Fibroblast of pulmonary artery (primary cell): ENCODE results near the gene AXDND1.

Experiments used
- DNase-seq: peaks from one replicate; pipeline ENCODE4 v3.0.0-alpha.2; 2010; ENCODE audit warnings: low read depth
- H3K4me3 ChIP-seq: replicated peaks from 2 replicates; pipeline ENCODE4 v1.5.1; 2011; ENCODE audit warnings: low read depth, mild to moderate bottlenecking, control low read depth, low read length, moderate library complexity
- CTCF ChIP-seq: IDR thresholded peaks from 2 replicates; pipeline ENCODE4 v1.5.1; 2011; ENCODE audit warnings: mild to moderate bottlenecking, control low read depth, low read length, inconsistent platforms; ENCODE audit errors: missing control alignments

Gene AXDND1

DNA sequence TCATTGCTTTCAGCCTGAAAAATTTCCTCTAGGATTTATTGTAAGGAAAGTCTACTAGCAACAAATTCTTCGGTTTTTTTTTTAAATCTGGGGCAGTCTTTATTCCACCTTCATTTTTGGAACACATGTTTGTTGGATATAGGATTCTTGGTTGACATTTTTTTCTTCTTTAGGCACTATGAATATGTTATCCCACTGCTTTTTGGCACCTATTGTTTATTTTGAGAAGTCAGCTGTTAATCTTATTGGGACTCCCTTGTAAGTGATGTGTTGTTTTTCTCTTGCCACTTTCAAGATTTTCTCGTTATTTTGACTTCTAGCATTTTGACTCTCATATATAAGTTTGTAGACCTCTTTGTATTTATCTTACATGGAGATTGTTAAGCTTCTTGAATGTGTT lies 110.7 kb downstream of the AXDND1 start:
- TF ChIP-seq CTCF, result no peak
- DNase-seq, result peak; percentile 2
- H3K4me3 ChIP-seq, result no peak overlapping the region

DNA sequence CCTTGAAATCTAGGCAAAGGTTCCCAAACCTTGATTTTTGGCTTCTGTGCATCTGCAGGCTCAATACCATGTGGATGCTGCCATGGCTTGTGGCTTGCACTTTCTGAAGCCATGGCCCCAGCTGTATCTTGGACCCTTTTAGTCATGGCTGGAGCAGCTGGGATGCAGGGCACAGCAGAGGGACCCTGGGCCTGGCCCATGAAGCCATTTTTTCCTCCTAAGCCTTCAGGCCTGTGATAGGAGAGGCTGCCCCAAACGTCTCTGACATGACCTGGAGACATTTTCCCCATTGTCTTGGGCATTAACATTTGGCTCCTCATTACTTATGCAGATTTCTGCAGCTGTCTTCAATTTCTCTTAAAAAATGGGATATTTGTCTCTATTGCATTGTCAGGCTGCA lies 112.6 kb downstream of the AXDND1 start:
- TF ChIP-seq CTCF, result no peak
- no peak overlapping the region for H3K4me3 ChIP-seq
- no peak for DNase-seq

DNA sequence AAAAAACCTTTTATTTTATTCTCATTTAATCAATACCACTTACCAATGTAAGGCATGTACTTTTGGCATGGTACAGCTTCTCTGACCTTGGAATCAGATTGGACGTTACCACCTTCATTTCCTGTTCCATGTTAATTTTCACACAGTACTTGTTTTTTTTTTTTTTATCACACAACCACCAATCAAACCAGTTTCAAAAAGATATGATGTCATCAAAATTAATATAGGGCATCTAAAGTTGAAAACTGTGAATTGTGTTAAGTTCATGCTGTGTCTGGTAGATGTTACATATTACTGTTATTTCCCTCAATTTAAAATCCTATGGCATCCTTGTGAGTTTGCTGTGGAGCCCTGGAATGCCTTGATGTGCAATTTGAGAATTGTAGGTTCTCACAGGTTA lies 124.8 kb downstream of the AXDND1 start:
- no peak for TF ChIP-seq CTCF
- no peak overlapping the region for H3K4me3 ChIP-seq
- DNase-seq, result no peak

- H3K4me3 ChIP-seq, result no peak overlapping the region
- peak; percentile 10 for DNase-seq
- no peak for TF ChIP-seq CTCF
Measured at GRCh38 chr1:179493323-179493722, 127.6 kb downstream of the AXDND1 start.

- DNase-seq, result no peak
- H3K4me3 ChIP-seq, result no peak overlapping the region
- no peak for TF ChIP-seq CTCF
Measured at GRCh38 chr1:179506199-179506598, 140.4 kb downstream of the AXDND1 start.

DNA sequence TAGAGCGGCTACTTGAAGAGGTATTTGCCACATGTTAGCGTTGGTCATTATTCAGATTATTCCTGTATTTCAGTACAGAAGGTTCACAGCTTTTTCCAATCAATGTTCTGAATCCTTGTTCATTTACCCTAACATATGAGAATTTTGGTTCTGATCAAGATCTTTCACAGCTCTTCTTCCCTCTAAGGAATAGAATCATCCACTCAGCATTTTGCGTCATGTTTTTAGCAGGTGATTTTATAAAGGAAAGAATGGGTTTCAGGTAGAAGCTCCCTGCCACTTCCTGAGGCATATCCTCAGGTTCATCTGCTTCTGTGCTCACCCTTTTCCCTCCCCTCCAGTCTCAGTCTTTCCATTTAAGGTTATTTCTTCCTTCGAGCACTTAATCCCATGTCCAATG lies 143.6 kb downstream of the AXDND1 start:
- H3K4me3 ChIP-seq, result no peak overlapping the region
- no peak for TF ChIP-seq CTCF
- no peak for DNase-seq

- no peak for DNase-seq
- no peak overlapping the region for H3K4me3 ChIP-seq
- no peak for TF ChIP-seq CTCF
Measured at GRCh38 chr1:179510038-179510437, 144.3 kb downstream of the AXDND1 start.
